ENCODE data around the gene THBD. TPM values are rescaled to one million over a fixed set of nuclear protein-coding genes. Genes with fewer than 3 reads are reported as not detected.

The THBD gene
- total RNA-seq, 1 experiment from 2014 or later, result 0.26 TPM

GRCh38 chr20:23005776-23006175 is 43.7 kb downstream of the THBD start:
- no peak overlapping the region for H3K27ac ChIP-seq (ENCODE audit: low read length)
- TF ChIP-seq SIN3A (IDR thresholded peaks at IDR 0.05; ENCODE audit: borderline replicate concordance, insufficient read depth, low read depth, low read length) (no peak), REST (IDR thresholded peaks at IDR 0.05; ENCODE audit: insufficient read depth in 1 of 2, low read depth in 2 of 2, low read length in 1 of 2) (no peak), POLR2AphosphoS5 (IDR thresholded peaks at IDR 0.05; ENCODE audit: low read depth, low read length) (no peak), TCF7L2 (IDR thresholded peaks at IDR 0.05; ENCODE audit: low read depth, low read length) (no peak)
- TF ChIP-seq, protein P1, sequence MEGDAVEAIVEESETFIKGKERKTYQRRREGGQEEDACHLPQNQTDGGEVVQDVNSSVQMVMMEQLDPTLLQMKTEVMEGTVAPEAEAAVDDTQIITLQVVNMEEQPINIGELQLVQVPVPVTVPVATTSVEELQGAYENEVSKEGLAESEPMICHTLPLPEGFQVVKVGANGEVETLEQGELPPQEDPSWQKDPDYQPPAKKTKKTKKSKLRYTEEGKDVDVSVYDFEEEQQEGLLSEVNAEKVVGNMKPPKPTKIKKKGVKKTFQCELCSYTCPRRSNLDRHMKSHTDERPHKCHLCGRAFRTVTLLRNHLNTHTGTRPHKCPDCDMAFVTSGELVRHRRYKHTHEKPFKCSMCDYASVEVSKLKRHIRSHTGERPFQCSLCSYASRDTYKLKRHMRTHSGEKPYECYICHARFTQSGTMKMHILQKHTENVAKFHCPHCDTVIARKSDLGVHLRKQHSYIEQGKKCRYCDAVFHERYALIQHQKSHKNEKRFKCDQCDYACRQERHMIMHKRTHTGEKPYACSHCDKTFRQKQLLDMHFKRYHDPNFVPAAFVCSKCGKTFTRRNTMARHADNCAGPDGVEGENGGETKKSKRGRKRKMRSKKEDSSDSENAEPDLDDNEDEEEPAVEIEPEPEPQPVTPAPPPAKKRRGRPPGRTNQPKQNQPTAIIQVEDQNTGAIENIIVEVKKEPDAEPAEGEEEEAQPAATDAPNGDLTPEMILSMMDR (IDR thresholded peaks at IDR 0.05), result no peak

GRCh38 chr20:23003881-23004460 is 45.5 kb downstream of the THBD start:
- BruUV-seq (replicated peaks), result no TSS peak
- CTCF ChIA-PET, result no interaction called here

More at GRCh38 chr20:23005776-23006175, 43.7 kb downstream of the THBD start:
- Histone ChIP-seq H3K27me3 (ENCODE audit: control insufficient read depth, insufficient read depth, low read length) (no peaks in the 10 kb centered on the region), H3K4me3 (ENCODE audit: low read depth in 2 of 2, low read length in 2 of 2) (no peak overlapping the region), H3K4me1 (ENCODE audit: control insufficient read depth, insufficient read depth, low read length) (no peaks in the 10 kb centered on the region), H3K9me3 (ENCODE audit: control insufficient read depth, insufficient read depth, low read depth, low read length) (no peaks in the 10 kb centered on the region), H3K36me3 (ENCODE audit: control insufficient read depth, insufficient read depth, low read length) (no peaks in the 10 kb centered on the region)
- in situ Hi-C loops (cut with HindIII; ENCODE audit: low pct_unique_long_range_greater_than_20kb, low sequenced_read_pairs), result no loop called here
- DNase-seq (ENCODE audit: low read depth, low spot score), result no peak
- no TSS peak for BruUV-seq (replicated peaks)
- intact Hi-C loops (cut with micrococcal nuclease; ENCODE audit: unreplicated experiment), result no loop called here
- CTCF ChIA-PET, result no interaction called here
- no peak for ATAC-seq
- POLR2A ChIA-PET, result no interaction called here

More at GRCh38 chr20:23003881-23004460, 45.5 kb downstream of the THBD start:
- no peaks in the 10 kb centered on the region for H3K4me1 ChIP-seq (ENCODE audit: control insufficient read depth, insufficient read depth, low read length)
- no peak overlapping the region for H3K4me3 ChIP-seq (ENCODE audit: low read depth in 2 of 2, low read length in 2 of 2)
- H3K36me3 ChIP-seq (ENCODE audit: control insufficient read depth, insufficient read depth, low read length), result no peaks in the 10 kb centered on the region
- TF ChIP-seq REST (IDR thresholded peaks at IDR 0.05; ENCODE audit: insufficient read depth in 1 of 2, low read depth in 2 of 2, low read length in 1 of 2) (no peak), TCF7L2 (IDR thresholded peaks at IDR 0.05; ENCODE audit: low read depth, low read length) (no peak), POLR2AphosphoS5 (IDR thresholded peaks at IDR 0.05; ENCODE audit: low read depth, low read length) (no peak), SIN3A (IDR thresholded peaks at IDR 0.05; ENCODE audit: borderline replicate concordance, insufficient read depth, low read depth, low read length) (no peak)
- TF ChIP-seq, protein P1 (IDR thresholded peaks at IDR 0.05), result no peak
- no peaks in the 10 kb centered on the region for H3K27me3 ChIP-seq (ENCODE audit: control insufficient read depth, insufficient read depth, low read length)
- POLR2A ChIA-PET, result no interaction called here
- DNase-seq (ENCODE audit: low read depth, low spot score), result no peak
- intact Hi-C loops (cut with micrococcal nuclease; ENCODE audit: unreplicated experiment), result no loop called here
- ATAC-seq, result no peak
- in situ Hi-C loops (cut with HindIII; ENCODE audit: low pct_unique_long_range_greater_than_20kb, low sequenced_read_pairs), result no loop called here
- no peaks in the 10 kb centered on the region for H3K9me3 ChIP-seq (ENCODE audit: control insufficient read depth, insufficient read depth, low read depth, low read length)
- no peak overlapping the region for H3K27ac ChIP-seq (ENCODE audit: low read length)
